AG09309 (cell line): ENCODE results near the gene ASB3.

Source experiments
- DNase-seq: peaks from one replicate; pipeline ENCODE4 v3.0.0-alpha.2; 2010; ENCODE audit warnings: low read depth
- H3K4me3 ChIP-seq: 2 replicates; pipeline ENCODE4 v1.5.1; 2011; ENCODE audit warnings: mild to moderate bottlenecking, low read depth, low read length, moderate library complexity; ENCODE audit not compliant: control insufficient read depth
- CTCF ChIP-seq: IDR thresholded peaks from 2 replicates; pipeline ENCODE4 v1.5.1; 2011; ENCODE audit warnings: mild to moderate bottlenecking, low read depth, low read length, inconsistent platforms; ENCODE audit not compliant: insufficient read depth, control insufficient read depth; ENCODE audit errors: missing control alignments

Gene ASB3

GRCh38 chr2:53701221-53701620 lies 85.5 kb downstream of the ASB3 start:
- H3K4me3 ChIP-seq = no peak overlapping the region
- DNase-seq = no peak
- no peak for TF ChIP-seq CTCF

DNA sequence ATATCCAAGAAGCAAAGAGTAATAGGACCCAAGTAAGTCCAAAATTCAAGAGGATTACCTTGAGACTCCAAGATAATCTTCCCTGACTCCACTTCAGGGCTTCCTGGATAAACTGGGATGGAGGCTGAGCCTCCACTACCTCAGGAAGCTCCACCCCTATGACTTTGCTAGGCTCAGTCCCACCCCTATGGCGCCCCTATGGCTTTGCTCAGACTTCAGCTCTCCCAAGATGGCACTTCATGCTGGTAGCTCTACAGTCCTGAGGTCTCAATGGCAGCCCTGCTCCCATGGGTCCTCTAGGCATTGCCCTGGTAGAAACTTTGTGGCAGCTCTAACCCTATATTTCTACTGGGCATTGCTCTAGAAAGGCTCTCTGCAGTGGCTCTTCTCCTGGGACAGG lies 89.1 kb downstream of the ASB3 start:
- no peak for TF ChIP-seq CTCF
- DNase-seq = no peak
- H3K4me3 ChIP-seq = no peak overlapping the region

- TF ChIP-seq CTCF = no peak
- no peak for DNase-seq
- no peak overlapping the region for H3K4me3 ChIP-seq
Measured at GRCh38 chr2:53697092-53697491, 89.7 kb downstream of the ASB3 start.

- DNase-seq = no peak
- H3K4me3 ChIP-seq = no peak overlapping the region
- no peak for TF ChIP-seq CTCF
Measured at GRCh38 chr2:53695575-53695974, 91.2 kb downstream of the ASB3 start.

- DNase-seq = no peak
- no peak for TF ChIP-seq CTCF
- H3K4me3 ChIP-seq = no peak overlapping the region
Measured at GRCh38 chr2:53694096-53694771, 92.5 kb downstream of the ASB3 start.

GRCh38 chr2:53690876-53691275 lies 95.9 kb downstream of the ASB3 start:
- H3K4me3 ChIP-seq = no peak overlapping the region
- TF ChIP-seq CTCF = no peak
- no peak for DNase-seq
